ENCODE data around the gene SRP9.
"Not testable (repeated sequence)": the region's sequence is repeated elsewhere in the genome, so short reads cannot be mapped to it uniquely, and the experiment has no call there.

SRP9 gene

GRCh38 chr1:225828706-225829345 is 51.2 kb downstream of the SRP9 start:
- TF ChIP-seq CTCF (IDR thresholded peaks at IDR 0.05; ENCODE audit: low read depth, low read length) = no peak
- no peak for DNase-seq (ENCODE audit: extremely low read depth, low read depth)

GRCh38 chr1:225830841-225831240 is 53.2 kb downstream of the SRP9 start:
- TF ChIP-seq CTCF (IDR thresholded peaks at IDR 0.05; ENCODE audit: low read depth, low read length) = no peak
- no peak for DNase-seq (ENCODE audit: extremely low read depth, low read depth)

GRCh38 chr1:225834417-225835329 is 57.0 kb downstream of the SRP9 start:
- no peak for TF ChIP-seq CTCF (IDR thresholded peaks at IDR 0.05; ENCODE audit: low read depth, low read length)

GRCh38 chr1:225835856-225836255 is 58.2 kb downstream of the SRP9 start:
- TF ChIP-seq CTCF (IDR thresholded peaks at IDR 0.05; ENCODE audit: low read depth, low read length) = no peak

More at GRCh38 chr1:225834417-225835329, 57.0 kb downstream of the SRP9 start:
- DNase-seq (ENCODE audit: extremely low read depth, low read depth) = peak; percentile 92

GRCh38 chr1:225836296-225836695 is 58.7 kb downstream of the SRP9 start:
- not testable (repeated sequence) for DNase-seq (ENCODE audit: extremely low read depth, low read depth)

More at GRCh38 chr1:225835856-225836255, 58.2 kb downstream of the SRP9 start:
- DNase-seq (ENCODE audit: extremely low read depth, low read depth) = no peak

GRCh38 chr1:225838793-225839192 is 61.2 kb downstream of the SRP9 start:
- DNase-seq (ENCODE audit: extremely low read depth, low read depth) = no peak
- TF ChIP-seq CTCF (IDR thresholded peaks at IDR 0.05; ENCODE audit: low read depth, low read length) = no peak
